Measurements from ENCODE around the gene VTI1A.

DNA sequence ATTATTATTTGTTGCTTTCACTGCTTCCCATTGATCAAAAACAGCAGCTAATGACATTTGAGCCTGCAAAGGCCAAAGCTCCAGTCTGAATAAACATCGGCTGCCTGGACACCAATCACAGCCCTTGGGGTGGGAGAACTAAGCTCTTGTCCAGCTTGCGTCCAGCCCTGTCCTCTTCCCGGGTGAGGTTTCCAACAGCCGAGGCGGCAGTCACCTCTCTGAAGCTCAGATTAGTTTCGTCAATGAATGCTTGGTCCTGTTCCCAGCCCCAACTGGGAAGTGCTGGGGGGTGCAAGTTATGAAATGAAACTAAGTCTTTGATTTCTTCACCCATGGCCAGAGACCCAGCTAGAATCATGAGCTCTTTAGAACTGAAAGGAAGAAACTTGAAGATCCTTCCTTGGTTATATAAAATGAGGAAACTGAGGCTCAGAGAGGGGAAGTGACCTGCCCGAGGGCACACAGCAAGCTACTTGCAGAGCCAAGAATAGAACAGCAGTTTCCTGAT is 389.0 kb downstream of the VTI1A start:
- TF ChIP-seq, protein P1, sequence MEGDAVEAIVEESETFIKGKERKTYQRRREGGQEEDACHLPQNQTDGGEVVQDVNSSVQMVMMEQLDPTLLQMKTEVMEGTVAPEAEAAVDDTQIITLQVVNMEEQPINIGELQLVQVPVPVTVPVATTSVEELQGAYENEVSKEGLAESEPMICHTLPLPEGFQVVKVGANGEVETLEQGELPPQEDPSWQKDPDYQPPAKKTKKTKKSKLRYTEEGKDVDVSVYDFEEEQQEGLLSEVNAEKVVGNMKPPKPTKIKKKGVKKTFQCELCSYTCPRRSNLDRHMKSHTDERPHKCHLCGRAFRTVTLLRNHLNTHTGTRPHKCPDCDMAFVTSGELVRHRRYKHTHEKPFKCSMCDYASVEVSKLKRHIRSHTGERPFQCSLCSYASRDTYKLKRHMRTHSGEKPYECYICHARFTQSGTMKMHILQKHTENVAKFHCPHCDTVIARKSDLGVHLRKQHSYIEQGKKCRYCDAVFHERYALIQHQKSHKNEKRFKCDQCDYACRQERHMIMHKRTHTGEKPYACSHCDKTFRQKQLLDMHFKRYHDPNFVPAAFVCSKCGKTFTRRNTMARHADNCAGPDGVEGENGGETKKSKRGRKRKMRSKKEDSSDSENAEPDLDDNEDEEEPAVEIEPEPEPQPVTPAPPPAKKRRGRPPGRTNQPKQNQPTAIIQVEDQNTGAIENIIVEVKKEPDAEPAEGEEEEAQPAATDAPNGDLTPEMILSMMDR (IDR thresholded peaks at IDR 0.05; ENCODE audit: control extremely low read depth in 1 of 3, insufficient read depth in 1 of 3, low read depth in 1 of 3, low read length in 3 of 3), result no peak
- TF ChIP-seq GTF2F1 (IDR thresholded peaks at IDR 0.05; ENCODE audit: borderline replicate concordance, low read depth, low read length) (no peak), EZH2 (IDR thresholded peaks at IDR 0.05; ENCODE audit: low read depth, low read length, severe bottlenecking) (no peak), ASH2L (IDR thresholded peaks at IDR 0.05; ENCODE audit: low read length) (no peak), CHD2 (IDR thresholded peaks at IDR 0.05; ENCODE audit: low read length) (no peak)
